KMS-11 (cell line): ENCODE data around the gene RREB1.
A peak's percentile ranks its signal among the peaks of the same experiment; 100 is the strongest.

Experiments
- H2AFZ ChIP-seq: fragments of 200-600 bp; sonication (generic); 2 replicates; pipeline ENCODE4 v1.6.1; 2016; ENCODE audit warnings: antibody characterized with exemption, mixed run types, low read depth
- H3K27ac ChIP-seq: fragments of 200-600 bp; sonication (generic); 2 replicates; pipeline ENCODE4 v1.6.1; 2016; ENCODE audit warnings: mild to moderate bottlenecking, mixed run types
- H3K27me3 ChIP-seq: fragments of 200-600 bp; sonication (generic); 2 replicates; pipeline ENCODE4 v1.6.1; 2017; ENCODE audit warnings: mild to moderate bottlenecking, low read depth, mixed run types, moderate library complexity; ENCODE audit not compliant: insufficient read depth
- H3K36me3 ChIP-seq: fragments of 200-600 bp; sonication (generic); 2 replicates; pipeline ENCODE4 v1.6.1; 2017; ENCODE audit warnings: mild to moderate bottlenecking, mixed run types; ENCODE audit not compliant: insufficient read depth
- H3K4me1 ChIP-seq: fragments of 200-600 bp; sonication (generic); 2 replicates; pipeline ENCODE4 v1.6.1; 2016; ENCODE audit warnings: mild to moderate bottlenecking, low read depth, mixed run types; ENCODE audit not compliant: poor library complexity, severe bottlenecking
- H3K4me2 ChIP-seq: fragments of 200-600 bp; sonication (generic); 2 replicates; pipeline ENCODE4 v1.7.0; 2016; ENCODE audit warnings: mild to moderate bottlenecking, mixed run types
- H3K4me3 ChIP-seq: fragments of 200-600 bp; sonication (generic); IDR thresholded peaks from 2 replicates; pipeline ENCODE4 v1.6.1; 2017; ENCODE audit warnings: low read depth, low read length, mixed read lengths; ENCODE audit not compliant: insufficient read depth
- H3K79me2 ChIP-seq: fragments of 200-600 bp; sonication (generic); 2 replicates; pipeline ENCODE4 v1.6.1; 2016; ENCODE audit warnings: low read depth, mixed run types; ENCODE audit not compliant: insufficient read depth
- H3K9ac ChIP-seq: fragments of 200-600 bp; sonication (generic); 2 replicates; pipeline ENCODE4 v1.6.1; 2016; ENCODE audit warnings: mild to moderate bottlenecking, mixed run types
- H4K20me1 ChIP-seq: fragments of 200-600 bp; sonication (generic); 2 replicates; pipeline ENCODE4 v1.6.1; 2016; ENCODE audit warnings: mild to moderate bottlenecking, mixed run types; ENCODE audit not compliant: insufficient read depth
- TF ChIP-seq, protein P1 (sequence below): fragments of 200-600 bp; sonication (generic); conservative IDR thresholded peaks from 2 replicates; pipeline ENCODE4 v1.6.1; 2017; ENCODE audit warnings: low read depth, mild to moderate bottlenecking, antibody characterized with exemption, low read length, moderate library complexity, mixed read lengths

RREB1 gene

DNA sequence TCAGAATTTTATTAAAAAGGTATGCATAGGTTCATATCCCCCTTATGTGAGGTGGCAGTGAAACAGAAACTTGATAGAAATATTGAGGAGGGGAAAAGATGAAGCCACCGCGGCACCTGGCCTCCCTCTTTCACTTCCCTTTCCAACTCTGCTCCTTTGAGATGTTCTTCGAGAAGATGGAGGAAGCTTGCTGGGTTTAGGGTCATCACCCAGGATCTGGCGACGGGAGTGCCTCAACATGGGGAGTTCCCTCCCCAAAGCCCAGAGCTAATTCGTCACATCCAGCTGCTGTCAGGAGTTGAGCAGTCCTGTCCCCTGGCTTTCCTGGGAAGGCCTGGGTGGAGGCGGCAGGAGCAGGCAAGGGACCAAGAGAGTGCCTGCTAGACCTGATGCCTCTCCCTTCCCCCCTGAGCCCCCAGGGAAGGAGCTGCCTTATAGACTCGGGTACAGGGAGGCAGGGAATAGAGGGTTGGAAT, 29.1 kb downstream of the RREB1 start:
- Histone ChIP-seq H3K4me2 (peak overlapping the region; percentile 85), H3K27ac (peak overlapping the region; percentile 79), H3K36me3 (no peaks in the 10 kb centered on the region), H3K9ac (peak overlapping the region; percentile 25; the same call in 1 of the 2 replicates), H3K27me3 (no peaks in the 10 kb centered on the region), H4K20me1 (no peaks in the 10 kb centered on the region), H3K4me3 (no peak overlapping the region), H2AFZ (peak overlapping the region; percentile 14; the same call in 1 of the 2 replicates), H3K79me2 (peaks cover 76% of the 10 kb centered on the region), H3K4me1 (peaks cover 91% of the 10 kb centered on the region)
- TF ChIP-seq, protein P1, sequence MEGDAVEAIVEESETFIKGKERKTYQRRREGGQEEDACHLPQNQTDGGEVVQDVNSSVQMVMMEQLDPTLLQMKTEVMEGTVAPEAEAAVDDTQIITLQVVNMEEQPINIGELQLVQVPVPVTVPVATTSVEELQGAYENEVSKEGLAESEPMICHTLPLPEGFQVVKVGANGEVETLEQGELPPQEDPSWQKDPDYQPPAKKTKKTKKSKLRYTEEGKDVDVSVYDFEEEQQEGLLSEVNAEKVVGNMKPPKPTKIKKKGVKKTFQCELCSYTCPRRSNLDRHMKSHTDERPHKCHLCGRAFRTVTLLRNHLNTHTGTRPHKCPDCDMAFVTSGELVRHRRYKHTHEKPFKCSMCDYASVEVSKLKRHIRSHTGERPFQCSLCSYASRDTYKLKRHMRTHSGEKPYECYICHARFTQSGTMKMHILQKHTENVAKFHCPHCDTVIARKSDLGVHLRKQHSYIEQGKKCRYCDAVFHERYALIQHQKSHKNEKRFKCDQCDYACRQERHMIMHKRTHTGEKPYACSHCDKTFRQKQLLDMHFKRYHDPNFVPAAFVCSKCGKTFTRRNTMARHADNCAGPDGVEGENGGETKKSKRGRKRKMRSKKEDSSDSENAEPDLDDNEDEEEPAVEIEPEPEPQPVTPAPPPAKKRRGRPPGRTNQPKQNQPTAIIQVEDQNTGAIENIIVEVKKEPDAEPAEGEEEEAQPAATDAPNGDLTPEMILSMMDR, result no peak

DNA sequence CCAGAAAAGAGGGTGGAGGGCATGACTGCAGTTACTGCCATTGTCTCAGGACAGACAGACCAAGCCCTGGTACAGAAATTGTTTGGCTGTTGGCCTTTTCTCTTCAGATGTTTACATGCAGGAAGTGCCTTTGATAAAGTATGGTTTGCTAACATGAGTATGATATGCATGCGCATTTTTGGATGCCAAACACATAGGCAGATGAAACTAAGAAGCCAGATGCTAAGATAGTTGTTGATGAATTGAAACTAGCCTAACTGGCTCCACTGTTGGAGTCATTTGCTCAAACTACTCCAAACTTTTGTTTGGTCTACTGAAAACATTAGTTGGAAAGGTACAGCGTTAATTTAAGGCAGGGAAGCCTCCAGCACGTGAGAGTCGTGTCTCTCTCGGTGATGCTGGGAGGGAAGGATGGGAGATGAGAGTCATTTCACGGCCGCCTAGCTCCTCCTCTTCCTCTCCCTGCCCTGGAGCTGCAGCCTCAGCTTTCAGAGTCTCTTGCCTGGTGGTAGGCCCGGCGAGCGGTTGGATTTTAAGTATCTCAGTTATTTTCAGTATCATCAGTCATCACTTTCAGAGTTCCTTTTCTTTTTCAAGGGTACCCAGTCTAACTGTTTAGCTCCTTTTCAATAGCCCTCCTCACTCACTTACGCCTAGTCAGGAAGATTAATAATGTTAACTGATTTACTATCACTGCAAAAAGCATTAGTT, 29.7 kb downstream of the RREB1 start:
- TF ChIP-seq, protein P1, result no peak
- peak overlapping the region; percentile 25; the same call in 1 of the 2 replicates for H3K9ac ChIP-seq
- peak overlapping the region; percentile 79 for H3K27ac ChIP-seq
- H3K4me1 ChIP-seq, result peaks cover 94% of the 10 kb centered on the region
- H4K20me1 ChIP-seq, result no peaks in the 10 kb centered on the region
- no peak overlapping the region for H3K4me3 ChIP-seq
- no peaks in the 10 kb centered on the region for H3K27me3 ChIP-seq
- peak overlapping the region; percentile 39; the same call in 1 of the 2 replicates for H2AFZ ChIP-seq
- H3K4me2 ChIP-seq, result peak overlapping the region; percentile 85
- H3K79me2 ChIP-seq, result peaks cover 73% of the 10 kb centered on the region
- H3K36me3 ChIP-seq, result no peaks in the 10 kb centered on the region

DNA sequence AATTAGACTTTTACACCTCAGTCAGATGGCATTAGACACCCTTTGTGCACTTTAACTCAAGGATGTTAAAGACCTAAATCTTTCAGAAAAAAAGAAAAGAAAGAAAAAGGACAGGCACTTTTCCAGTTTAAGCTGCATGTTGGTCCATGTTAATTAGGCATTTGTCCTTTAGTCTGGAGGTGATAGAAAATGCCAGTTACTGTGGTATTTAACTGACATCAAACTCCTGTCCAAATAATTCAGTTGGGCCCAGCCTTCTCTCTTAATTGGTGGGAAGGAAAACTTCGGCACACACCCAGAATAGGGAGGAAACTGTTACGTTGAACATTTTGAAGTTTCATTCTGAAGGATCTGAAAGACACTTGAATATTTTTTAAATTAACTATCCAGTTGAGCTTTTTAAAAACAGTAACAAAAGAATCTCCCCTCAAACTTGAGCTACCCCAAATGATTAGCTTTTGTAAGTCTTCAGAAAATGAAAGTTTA, 30.3 kb downstream of the RREB1 start:
- Histone ChIP-seq H3K36me3 (no peaks in the 10 kb centered on the region), H3K79me2 (peaks cover 67% of the 10 kb centered on the region), H3K4me2 (peak overlapping the region; percentile 85), H3K27me3 (no peaks in the 10 kb centered on the region), H4K20me1 (no peaks in the 10 kb centered on the region), H2AFZ (no peak overlapping the region), H3K4me3 (no peak overlapping the region), H3K9ac (peak overlapping the region; percentile 23; the same call in 1 of the 2 replicates), H3K4me1 (peaks cover 94% of the 10 kb centered on the region), H3K27ac (peak overlapping the region; percentile 79)
- TF ChIP-seq, protein P1, result no peak

GRCh38 chr6:7138921-7139358, 31.2 kb downstream of the RREB1 start:
- H3K4me1 ChIP-seq, result peaks cover 89% of the 10 kb centered on the region
- H3K4me3 ChIP-seq, result no peak overlapping the region
- TF ChIP-seq, protein P1, result no peak
- no peaks in the 10 kb centered on the region for H3K36me3 ChIP-seq
- no peak overlapping the region for H3K9ac ChIP-seq
- H3K79me2 ChIP-seq, result peaks cover 59% of the 10 kb centered on the region
- H4K20me1 ChIP-seq, result no peaks in the 10 kb centered on the region
- H2AFZ ChIP-seq, result no peak overlapping the region
- H3K27ac ChIP-seq, result peak overlapping the region; percentile 79
- H3K4me2 ChIP-seq, result peak overlapping the region; percentile 85
- H3K27me3 ChIP-seq, result no peaks in the 10 kb centered on the region
